CD4-positive, alpha-beta T cell (primary cell): Measurements from ENCODE around the gene SPRR4. TPM values are rescaled to one million over a fixed set of nuclear protein-coding genes. Genes with fewer than 3 reads are reported as not detected.

Source experiments
- ATAC-seq: fragments of 200-7000 bp; cut with Tn5 transposase; one replicate; pipeline ENCODE4 v1.10.0; 2022; ENCODE audit warnings: mild to moderate bottlenecking; ENCODE audit not compliant: poor library complexity
- CTCF ChIA-PET: fragments of 350-600 bp; sonication (Branson Sonifier 250); formaldehyde crosslinking; loops from one replicate; lab custom pipeline; 2021; ENCODE audit warnings: antibody characterized with exemption, inconsistent platforms; lab: Charles Lee
- POLR2A ChIA-PET: fragments of 350-600 bp; sonication (Branson Sonifier 250); formaldehyde crosslinking; loops from one replicate; lab custom pipeline; 2021; ENCODE audit warnings: antibody characterized with exemption, inconsistent platforms; lab: Charles Lee
- DNase-seq, 14 experiments: peaks; one replicate each; pipeline ENCODE4 v3.0.0-alpha.2; 2013 to 2020; ENCODE audit warnings: mixed read lengths in 2 of 14
- H3K27ac ChIP-seq, 2 donors: one replicate each; pipeline versions ENCODE4 v1.5.1 to v1.7.0; 2013; ENCODE audit warnings: low read length in 2 of 2, low read depth in 1 of 2, mild to moderate bottlenecking in 1 of 2
- H3K27me3 ChIP-seq, 2 experiments: 1 replicate in 1 of 2; 2 replicates in 1 of 2; pipeline versions ENCODE4 v1.6.1 to v1.7.0; 2013; ENCODE audit warnings: low read length in 2 of 2, control low read depth in 1 of 2, mild to moderate bottlenecking in 1 of 2, moderate library complexity in 1 of 2; ENCODE audit not compliant: insufficient read depth in 2 of 2, control insufficient read depth in 1 of 2
- H3K36me3 ChIP-seq: one replicate; pipeline ENCODE4 v1.6.1; 2013; ENCODE audit warnings: low read length, control low read depth; ENCODE audit not compliant: insufficient read depth
- H3K4me1 ChIP-seq: one replicate; pipeline ENCODE4 v1.6.1; 2013; ENCODE audit warnings: low read length, control low read depth; ENCODE audit not compliant: insufficient read depth
- H3K4me3 ChIP-seq: one replicate; pipeline ENCODE4 v1.5.1; 2013; ENCODE audit warnings: mild to moderate bottlenecking, low read length, moderate library complexity
- H3K9me3 ChIP-seq, 2 experiments: 1 replicate in 1 of 2; 2 replicates in 1 of 2; pipeline versions ENCODE4 v1.6.1 to v1.7.0; 2013; ENCODE audit warnings: low read length in 2 of 2, mild to moderate bottlenecking in 2 of 2, control low read depth in 1 of 2, moderate library complexity in 1 of 2; ENCODE audit not compliant: control insufficient read depth in 1 of 2, insufficient read depth in 1 of 2
- H3K27ac Mint-ChIP-seq: one replicate; pipeline ENCODE4 v1.8.0; 2020; ENCODE audit warnings: mixed read lengths
- H3K27me3 Mint-ChIP-seq: one replicate; pipeline ENCODE4 v1.8.0; 2021; ENCODE audit warnings: mixed read lengths
- H3K36me3 Mint-ChIP-seq: one replicate; pipeline ENCODE4 v1.8.0; 2021; ENCODE audit warnings: low read depth, mixed read lengths
- H3K4me1 Mint-ChIP-seq: one replicate; pipeline ENCODE4 v1.8.0; 2021; ENCODE audit warnings: low read depth, mixed read lengths
- H3K4me3 Mint-ChIP-seq: one replicate; pipeline ENCODE4 v1.8.0; 2020; ENCODE audit warnings: mild to moderate bottlenecking, mixed read lengths
- H3K9me3 Mint-ChIP-seq: one replicate; pipeline ENCODE4 v1.8.0; 2020; ENCODE audit warnings: mixed read lengths
- CTCF ChIP-seq: fragments of 200-600 bp; IDR thresholded peaks from one replicate; pipeline ENCODE4 v1.8.0; 2022; ENCODE audit warnings: antibody characterized with exemption, mild to moderate bottlenecking
- intact Hi-C, 2 experiments: fragments of 100-400 bp; cut with DNase I in 1 of 2; cut with micrococcal nuclease in 1 of 2; formaldehyde crosslinking; loops; one replicate each; pipeline versions ENCODE4 v1.15.1 to v1.9.0; 2023 to 2025; cut with DNase I, micrococcal nuclease
- total RNA-seq, 174 experiments: library from RNA in 2 of 174; stranded (reverse) in 2 of 174; gene quantifications; one replicate each; pipeline ENCODE4 v1.2.3 and lab custom pipeline; 2021 to 2026

Gene SPRR4
- total RNA-seq, 2 experiments from 2014 or later = not detected

GRCh38 chr1:152940614-152941013 lies 29.8 kb upstream of the SPRR4 start:
- Mint-ChIP-seq H3K27ac (no peak overlapping the region), H3K4me3 (no peak overlapping the region), H3K36me3 (no peaks in the 10 kb centered on the region), H3K27me3 (peaks cover 30% of the 10 kb centered on the region), H3K9me3 (no peaks in the 10 kb centered on the region), H3K4me1 (no peaks in the 10 kb centered on the region)
- TF ChIP-seq CTCF = no peak
- no peak for DNase-seq
- Histone ChIP-seq H3K36me3 (no peaks in the 10 kb centered on the region), H3K27ac (no peak overlapping the region), H3K4me1 (no peaks in the 10 kb centered on the region), H3K27me3 (peaks cover 0 to 5% of the 10 kb centered on the region in 2 experiments), H3K4me3 (no peak overlapping the region), H3K9me3 (no peaks in the 10 kb centered on the region)
- ChIA-PET CTCF (no interaction called here), POLR2A (no interaction called here)
- intact Hi-C loops = no loop called here
- no peak for ATAC-seq

- ChIA-PET CTCF (no interaction called here), POLR2A (no interaction called here)
- Mint-ChIP-seq H3K36me3 (no peaks in the 10 kb centered on the region), H3K27ac (no peak overlapping the region), H3K9me3 (no peaks in the 10 kb centered on the region), H3K4me3 (no peak overlapping the region), H3K27me3 (peaks cover 24% of the 10 kb centered on the region), H3K4me1 (no peaks in the 10 kb centered on the region)
- intact Hi-C loops = no loop called here
- Histone ChIP-seq H3K9me3 (no peaks in the 10 kb centered on the region), H3K27me3 (peaks cover 2 to 3% of the 10 kb centered on the region in 2 experiments), H3K36me3 (no peaks in the 10 kb centered on the region), H3K27ac (no peak overlapping the region), H3K4me3 (no peak overlapping the region), H3K4me1 (no peaks in the 10 kb centered on the region)
- TF ChIP-seq CTCF = no peak
- DNase-seq (no peak), ATAC-seq (no peak)
Observed at GRCh38 chr1:152941037-152941711, 29.3 kb upstream of the SPRR4 start.

GRCh38 chr1:152942161-152942560 lies 28.3 kb upstream of the SPRR4 start:
- Histone ChIP-seq H3K27me3 (peaks cover 0 to 3% of the 10 kb centered on the region in 2 experiments), H3K36me3 (no peaks in the 10 kb centered on the region), H3K9me3 (no peaks in the 10 kb centered on the region), H3K27ac (no peak overlapping the region), H3K4me3 (no peak overlapping the region), H3K4me1 (no peaks in the 10 kb centered on the region)
- ATAC-seq (no peak), DNase-seq (no peak)
- H3K4me1 Mint-ChIP-seq = no peaks in the 10 kb centered on the region
- H3K9me3 Mint-ChIP-seq = no peaks in the 10 kb centered on the region
- H3K27me3 Mint-ChIP-seq = peaks cover 26% of the 10 kb centered on the region
- TF ChIP-seq CTCF = no peak
- ChIA-PET POLR2A (no interaction called here), CTCF (no interaction called here)
- no peak overlapping the region for H3K4me3 Mint-ChIP-seq
- no peaks in the 10 kb centered on the region for H3K36me3 Mint-ChIP-seq
- no peak overlapping the region for H3K27ac Mint-ChIP-seq
- intact Hi-C loops = no loop called here
